Measurements from ENCODE around the gene MAGOH. TPM values are rescaled to one million over a fixed set of nuclear protein-coding genes. Genes with fewer than 3 reads are reported as not detected.

The MAGOH gene
- polyA plus RNA-seq, 3 donors from 2014 or later = 63.4 to 109 (median 109) TPM

DNA sequence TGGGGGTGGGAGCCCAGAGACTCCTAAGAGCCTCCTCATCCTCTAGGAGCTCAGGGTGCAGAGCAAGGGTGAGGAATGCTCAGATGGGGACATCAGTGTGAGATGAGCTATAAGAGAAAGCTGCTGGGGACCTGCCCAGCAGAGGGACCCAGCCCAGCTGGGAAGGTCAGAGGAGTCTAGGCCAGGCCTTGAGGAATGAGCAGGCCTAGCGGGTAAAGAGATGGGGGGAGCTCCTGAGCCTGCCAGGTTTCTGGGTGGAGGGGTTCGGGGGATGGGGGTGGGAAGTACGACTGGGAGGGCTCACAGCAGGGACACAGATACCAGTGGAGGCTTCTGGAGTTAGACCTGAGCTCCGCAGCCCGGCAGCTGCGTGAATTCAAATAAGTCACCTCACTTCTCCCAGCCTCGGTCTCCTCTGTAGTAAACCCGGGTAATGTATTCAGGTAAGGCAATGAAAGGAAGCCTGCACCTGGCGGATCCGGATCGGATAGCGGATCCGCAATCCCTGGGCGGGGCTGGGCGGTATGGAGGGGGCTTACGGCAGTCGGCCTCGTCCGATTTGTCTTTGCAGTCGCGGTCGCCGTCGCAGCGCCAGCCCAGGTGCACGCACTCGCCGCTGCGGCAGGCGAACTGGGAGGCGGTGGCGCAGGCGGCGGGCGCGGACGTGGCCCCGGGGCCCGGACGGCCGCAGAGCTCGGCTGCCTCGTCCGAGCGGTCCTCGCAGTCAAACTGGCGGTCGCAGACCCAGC lies 38.0 kb upstream of the MAGOH start:
- no peaks in the 10 kb centered on the region for H3K27me3 Mint-ChIP-seq (ENCODE audit: low read depth in 3 of 3)
- H3K9me3 Mint-ChIP-seq = no peaks in the 10 kb centered on the region
- no peak overlapping the region for H3K27ac Mint-ChIP-seq

DNA sequence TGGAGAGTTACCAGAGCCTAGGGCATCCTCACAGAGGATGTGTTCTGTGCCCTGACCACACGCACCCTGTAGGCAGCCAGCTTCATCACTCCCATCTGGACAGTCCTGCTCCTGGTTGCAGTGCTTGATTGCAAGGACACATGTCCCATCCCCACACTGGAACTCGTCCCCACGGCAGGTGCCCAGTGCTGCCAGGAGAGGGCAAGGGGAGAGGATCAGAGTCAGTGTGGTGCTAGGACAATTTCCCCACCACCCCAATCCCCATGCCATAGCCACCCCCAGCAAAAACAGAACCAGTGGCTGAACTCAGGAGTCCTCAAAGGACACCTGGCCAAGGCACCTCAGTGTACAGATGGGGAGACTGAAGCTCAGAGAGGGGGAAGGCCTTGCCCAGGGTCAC lies 37.2 kb upstream of the MAGOH start:
- no peak overlapping the region for H3K4me3 Mint-ChIP-seq
- no peaks in the 10 kb centered on the region for H3K9me3 Mint-ChIP-seq
- no peak for DNase-seq
- no peak overlapping the region for H3K27ac Mint-ChIP-seq
- no peaks in the 10 kb centered on the region for H3K27me3 Mint-ChIP-seq (ENCODE audit: low read depth in 3 of 3)
- H3K36me3 Mint-ChIP-seq = peaks cover 3 to 13% (median 6%) of the 10 kb centered on the region in 3 donors
- H3K4me1 Mint-ChIP-seq = peaks cover 0 to 1% of the 10 kb centered on the region in 2 donors

More for the DNA sequence above, 38.0 kb upstream of the MAGOH start:
- Mint-ChIP-seq H3K4me1 (peaks cover 0 to 1% of the 10 kb centered on the region in 2 donors), H3K36me3 (peaks cover 3 to 13% (median 6%) of the 10 kb centered on the region in 3 donors), H3K4me3 (no peak overlapping the region)
- DNase-seq = no peak

DNA sequence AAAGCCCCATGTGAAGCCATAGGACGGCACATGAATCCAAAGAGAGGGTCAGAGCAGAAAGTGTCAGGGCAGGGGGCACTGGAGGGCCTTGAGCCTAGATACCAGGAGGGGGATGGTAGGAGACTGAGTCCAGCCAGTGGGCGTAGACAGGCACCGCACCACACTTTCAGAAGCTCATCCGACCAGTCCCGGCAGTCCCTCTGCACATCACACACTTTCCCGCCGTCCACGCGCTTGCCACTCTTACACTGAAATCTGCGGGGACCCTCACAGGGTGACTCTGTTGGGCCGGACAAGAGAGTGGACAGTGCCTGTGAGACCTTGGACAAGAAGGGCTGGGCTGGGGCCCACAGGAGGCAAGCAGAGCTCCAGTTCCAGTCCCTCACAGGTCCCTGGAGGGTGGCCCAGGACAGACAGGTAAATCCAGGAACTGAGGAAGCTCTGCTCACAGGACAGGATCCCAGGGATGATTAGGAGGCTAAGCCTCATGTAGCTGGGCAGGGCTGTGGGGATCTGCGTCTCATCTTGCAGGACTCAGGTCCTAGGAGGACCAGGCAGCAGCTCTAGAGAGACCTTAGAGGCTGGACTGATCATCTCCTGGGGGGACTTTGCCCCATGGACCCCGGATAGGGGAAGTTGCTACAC lies 36.3 kb upstream of the MAGOH start:
- Mint-ChIP-seq H3K27me3 (ENCODE audit: low read depth in 3 of 3) (no peaks in the 10 kb centered on the region), H3K4me1 (peaks cover 0 to 1% of the 10 kb centered on the region in 2 donors), H3K36me3 (peaks cover 6 to 13% (median 7%) of the 10 kb centered on the region in 3 donors), H3K9me3 (no peaks in the 10 kb centered on the region), H3K4me3 (no peak overlapping the region), H3K27ac (no peak overlapping the region)
- DNase-seq = no peak

DNA sequence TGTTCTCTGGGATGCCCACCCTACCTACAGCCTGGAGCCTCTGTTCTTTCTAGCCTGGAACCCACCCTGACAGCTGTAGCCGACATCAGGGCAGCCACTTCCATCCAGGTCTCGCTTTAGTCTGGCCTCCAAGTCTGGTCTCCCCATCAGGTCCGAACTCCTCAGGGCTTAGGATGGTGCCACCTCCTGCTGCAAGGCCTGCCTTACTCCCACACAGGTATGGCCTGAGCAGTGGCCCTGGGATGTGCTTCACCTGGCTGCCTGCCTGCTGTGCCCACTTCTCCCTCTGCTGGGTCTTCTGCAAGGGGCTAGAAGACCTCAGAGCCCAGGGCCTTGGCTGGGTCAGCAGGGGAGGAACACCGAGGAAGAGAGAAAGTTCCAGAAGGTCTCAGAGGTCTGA lies 35.7 kb upstream of the MAGOH start:
- no peak for DNase-seq
- H3K27me3 Mint-ChIP-seq (ENCODE audit: low read depth in 3 of 3) = no peaks in the 10 kb centered on the region
- H3K9me3 Mint-ChIP-seq = no peaks in the 10 kb centered on the region
- no peak overlapping the region for H3K27ac Mint-ChIP-seq
- no peak overlapping the region for H3K4me3 Mint-ChIP-seq
- H3K4me1 Mint-ChIP-seq = peaks cover 0 to 1% of the 10 kb centered on the region in 2 donors
- peaks cover 6 to 13% (median 7%) of the 10 kb centered on the region in 3 donors for H3K36me3 Mint-ChIP-seq

DNA sequence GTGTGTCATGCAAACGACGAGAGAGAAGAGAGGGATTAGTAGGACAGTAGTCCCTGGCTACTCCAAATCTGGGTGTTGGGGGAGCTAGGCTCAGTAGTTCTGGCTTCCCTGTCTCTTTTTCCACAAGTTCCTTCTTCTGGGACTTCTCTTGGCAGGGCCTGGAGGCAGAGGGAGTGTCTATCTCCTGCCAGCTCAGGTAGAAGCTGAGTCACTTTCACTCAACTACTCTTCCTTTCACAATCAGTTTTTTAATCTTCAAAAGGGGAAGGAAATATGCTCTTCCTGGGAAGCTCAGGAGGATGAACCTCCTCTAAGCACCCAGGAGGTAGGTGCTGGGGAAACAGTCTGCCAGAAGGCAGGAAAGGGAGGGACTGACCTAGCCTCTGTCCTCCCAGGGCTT lies 35.2 kb upstream of the MAGOH start:
- H3K27me3 Mint-ChIP-seq (ENCODE audit: low read depth in 3 of 3) = peaks cover 0 to 2% (median 0%) of the 10 kb centered on the region in 3 donors
- H3K4me3 Mint-ChIP-seq = no peak overlapping the region
- peaks cover 0 to 1% of the 10 kb centered on the region in 2 donors for H3K4me1 Mint-ChIP-seq
- H3K36me3 Mint-ChIP-seq = peaks cover 6 to 13% (median 7%) of the 10 kb centered on the region in 3 donors
- H3K9me3 Mint-ChIP-seq = no peaks in the 10 kb centered on the region
- H3K27ac Mint-ChIP-seq = no peak overlapping the region
- DNase-seq = no peak

DNA sequence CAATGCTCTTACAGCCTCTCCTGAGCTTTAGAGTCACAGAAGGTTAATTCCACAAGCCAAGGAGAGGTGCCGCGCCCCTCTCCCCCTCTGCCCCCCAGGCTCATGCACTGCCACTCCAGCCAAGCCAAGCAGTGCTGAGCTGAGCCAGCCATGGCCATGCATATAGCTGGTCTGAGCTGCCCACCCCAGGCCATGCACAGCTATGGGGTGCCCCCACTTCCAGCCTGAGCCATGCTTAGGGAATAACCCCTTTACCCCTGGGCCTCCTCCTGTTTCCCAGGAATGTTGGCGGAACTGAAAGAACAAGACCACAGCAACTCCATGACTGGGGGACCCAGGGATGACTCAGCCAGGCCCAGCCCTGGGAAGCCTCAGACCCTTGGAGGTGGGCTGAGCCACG lies 34.0 kb upstream of the MAGOH start:
- H3K36me3 Mint-ChIP-seq = peaks cover 3 to 10% (median 4%) of the 10 kb centered on the region in 3 donors
- H3K4me3 Mint-ChIP-seq = no peak overlapping the region
- H3K27ac Mint-ChIP-seq = no peak overlapping the region
- H3K27me3 Mint-ChIP-seq (ENCODE audit: low read depth in 3 of 3) = peaks cover 0 to 2% (median 0%) of the 10 kb centered on the region in 3 donors
- no peak for DNase-seq
- no peaks in the 10 kb centered on the region for H3K4me1 Mint-ChIP-seq
- H3K9me3 Mint-ChIP-seq = no peaks in the 10 kb centered on the region

DNA sequence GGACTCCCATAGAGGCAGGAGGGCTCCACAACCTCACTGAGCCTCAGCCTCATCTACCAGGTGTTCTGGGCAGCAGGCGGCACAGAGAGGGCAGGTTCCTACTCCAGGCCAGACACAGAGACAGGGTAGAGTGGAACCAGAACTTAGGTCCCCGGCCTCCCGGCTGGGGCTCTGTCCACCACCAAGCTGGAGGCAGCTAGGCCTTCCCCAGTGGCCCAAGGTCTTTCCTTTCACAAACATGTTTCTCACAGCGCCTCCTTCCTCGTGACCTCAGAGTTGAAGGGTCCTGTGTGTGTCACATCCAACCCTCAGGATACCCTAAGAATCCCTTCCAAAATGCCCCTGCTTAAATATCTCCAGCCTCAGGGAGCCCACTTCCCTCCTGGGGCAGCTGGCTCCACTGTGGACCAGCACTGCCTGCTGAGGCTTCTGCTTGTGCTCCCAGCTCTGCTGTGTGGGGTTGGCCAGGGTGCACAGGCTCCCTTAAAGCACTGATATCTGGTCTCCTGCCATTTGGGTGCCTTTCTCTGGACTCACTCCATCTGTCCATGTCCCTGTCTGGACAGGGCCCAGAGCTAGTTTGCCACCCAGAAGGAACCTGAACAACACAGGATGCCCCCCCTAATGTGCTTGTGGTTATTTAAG lies 33.2 kb upstream of the MAGOH start:
- no peak for DNase-seq
- H3K4me1 Mint-ChIP-seq = no peaks in the 10 kb centered on the region
- H3K4me3 Mint-ChIP-seq = no peak overlapping the region
- peaks cover 0 to 2% (median 0%) of the 10 kb centered on the region in 3 donors for H3K27me3 Mint-ChIP-seq (ENCODE audit: low read depth in 3 of 3)
- H3K9me3 Mint-ChIP-seq = no peaks in the 10 kb centered on the region
- peaks cover 4 to 13% (median 8%) of the 10 kb centered on the region in 3 donors for H3K36me3 Mint-ChIP-seq
- H3K27ac Mint-ChIP-seq = no peak overlapping the region

DNA sequence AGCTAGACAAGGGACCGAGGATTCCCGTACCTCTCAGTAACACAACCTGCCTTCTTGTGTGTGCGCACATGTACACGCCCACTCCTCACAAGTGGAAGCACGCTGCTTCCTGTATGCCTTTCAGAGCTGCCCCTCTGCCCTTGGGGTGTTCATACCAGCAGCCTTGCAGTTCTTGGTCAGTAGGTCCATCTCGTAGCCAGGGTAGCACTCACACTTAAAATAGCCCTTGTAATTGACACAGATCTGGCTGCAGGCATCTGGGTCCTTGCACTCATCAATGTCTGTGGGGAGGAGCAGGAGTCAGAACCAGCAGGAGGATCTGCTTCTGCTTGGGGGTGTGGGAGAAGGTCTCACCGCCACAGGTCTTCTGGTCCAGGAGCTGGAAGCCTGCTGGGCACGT lies 32.6 kb upstream of the MAGOH start:
- H3K4me3 Mint-ChIP-seq = no peak overlapping the region
- peak overlapping the region in 1 of 6 donors; percentile 38 for H3K27ac Mint-ChIP-seq
- DNase-seq = no peak
- H3K4me1 Mint-ChIP-seq = no peaks in the 10 kb centered on the region
- no peaks in the 10 kb centered on the region for H3K9me3 Mint-ChIP-seq
- H3K27me3 Mint-ChIP-seq (ENCODE audit: low read depth in 3 of 3) = peaks cover 0 to 2% (median 0%) of the 10 kb centered on the region in 3 donors
- peaks cover 8 to 20% (median 9%) of the 10 kb centered on the region in 3 donors for H3K36me3 Mint-ChIP-seq

DNA sequence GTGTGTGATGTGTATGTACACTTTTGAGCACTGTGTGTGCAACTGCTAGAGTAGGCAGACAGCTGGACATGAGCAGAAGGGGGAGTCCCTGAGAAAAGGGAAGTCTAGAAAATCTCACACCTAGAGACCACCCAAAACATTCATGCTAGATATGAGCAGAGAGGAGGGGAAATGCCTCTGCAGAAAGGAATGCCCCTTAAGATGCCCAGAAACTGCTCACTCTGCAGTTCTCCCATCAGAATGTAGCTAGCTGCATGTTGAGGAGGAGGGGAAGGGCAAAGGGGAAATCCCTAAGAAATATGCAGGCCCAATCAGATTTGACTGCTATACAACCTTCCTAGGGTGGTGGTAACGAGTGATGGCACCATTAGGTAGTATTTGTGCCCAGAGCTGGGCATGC lies 31.8 kb upstream of the MAGOH start:
- Mint-ChIP-seq H3K4me1 (no peaks in the 10 kb centered on the region), H3K27me3 (ENCODE audit: low read depth in 3 of 3) (peaks cover 0 to 2% (median 0%) of the 10 kb centered on the region in 3 donors), H3K36me3 (peaks cover 9 to 26% (median 13%) of the 10 kb centered on the region in 3 donors), H3K27ac (no peak overlapping the region), H3K4me3 (no peak overlapping the region), H3K9me3 (no peaks in the 10 kb centered on the region)
- no peak for DNase-seq

DNA sequence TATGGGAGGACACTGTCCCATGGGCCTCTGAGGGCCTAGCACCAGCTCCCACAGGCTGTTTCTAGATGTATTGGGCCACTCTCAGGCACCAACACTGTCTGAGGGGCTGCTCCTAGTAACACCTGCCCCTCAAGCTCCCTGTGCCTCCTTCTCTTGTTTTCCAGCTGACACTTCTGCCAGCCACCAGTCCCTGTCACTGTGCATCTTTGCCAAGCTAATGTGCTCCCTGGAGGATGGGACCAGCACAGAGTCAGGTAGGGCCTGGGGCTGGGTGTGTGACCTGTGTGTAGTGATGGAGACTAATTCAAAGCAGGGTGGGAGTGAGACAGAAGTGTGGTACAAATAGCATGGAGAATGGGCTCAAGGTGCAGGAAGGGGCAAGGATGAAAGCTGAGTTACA lies 29.4 kb upstream of the MAGOH start:
- Mint-ChIP-seq H3K4me3 (no peak overlapping the region), H3K27ac (no peak overlapping the region), H3K9me3 (no peaks in the 10 kb centered on the region), H3K36me3 (peaks cover 9 to 20% (median 18%) of the 10 kb centered on the region in 3 donors), H3K27me3 (ENCODE audit: low read depth in 3 of 3) (peaks cover 0 to 2% (median 0%) of the 10 kb centered on the region in 3 donors), H3K4me1 (no peaks in the 10 kb centered on the region)
- no peak for DNase-seq

DNA sequence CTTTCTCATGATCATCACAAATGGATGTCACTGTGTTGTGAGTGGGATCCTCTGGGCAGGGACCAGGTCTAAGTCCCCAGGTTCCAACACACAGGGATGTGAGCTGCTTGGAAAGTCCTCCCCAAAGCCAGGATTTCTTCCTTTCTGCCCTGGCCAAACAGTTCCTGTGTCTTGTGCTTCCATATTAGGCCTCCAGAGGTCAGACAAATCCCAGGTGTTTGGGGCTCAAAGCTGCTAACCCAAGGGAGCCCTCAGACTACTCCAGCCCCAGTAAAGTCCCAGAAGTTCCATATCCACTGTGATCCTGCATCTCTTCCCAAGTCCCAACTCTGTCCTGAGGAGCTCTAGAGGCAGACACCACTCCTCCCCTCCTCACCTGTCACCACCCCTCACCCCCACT lies 27.7 kb upstream of the MAGOH start:
- peaks cover 0 to 2% (median 0%) of the 10 kb centered on the region in 3 donors for H3K27me3 Mint-ChIP-seq (ENCODE audit: low read depth in 3 of 3)
- H3K9me3 Mint-ChIP-seq = no peaks in the 10 kb centered on the region
- DNase-seq = no peak
- peaks cover 11 to 24% (median 18%) of the 10 kb centered on the region in 3 donors for H3K36me3 Mint-ChIP-seq
- no peak overlapping the region for H3K27ac Mint-ChIP-seq
- H3K4me3 Mint-ChIP-seq = no peak overlapping the region
- no peaks in the 10 kb centered on the region for H3K4me1 Mint-ChIP-seq

DNA sequence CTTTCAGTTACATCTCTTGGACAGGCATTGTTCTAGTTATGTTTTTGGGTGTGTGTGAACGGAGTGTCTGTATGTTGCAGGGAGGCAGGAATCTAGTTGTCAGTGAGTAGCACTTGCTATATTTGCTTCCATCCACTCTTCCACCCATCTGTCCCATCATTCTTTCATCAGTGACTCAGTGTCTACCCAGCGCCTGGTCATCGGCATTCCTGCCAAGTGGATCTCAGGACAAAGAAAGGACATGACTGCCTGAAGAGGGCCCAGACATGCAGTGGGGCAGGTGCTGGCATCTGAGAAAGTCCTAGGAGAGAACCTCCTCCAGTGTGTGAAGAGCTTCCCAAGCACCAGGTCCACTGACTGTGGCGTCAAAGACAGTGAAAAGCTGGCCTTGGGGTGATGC lies 27.3 kb upstream of the MAGOH start:
- H3K27ac Mint-ChIP-seq = no peak overlapping the region

DNA sequence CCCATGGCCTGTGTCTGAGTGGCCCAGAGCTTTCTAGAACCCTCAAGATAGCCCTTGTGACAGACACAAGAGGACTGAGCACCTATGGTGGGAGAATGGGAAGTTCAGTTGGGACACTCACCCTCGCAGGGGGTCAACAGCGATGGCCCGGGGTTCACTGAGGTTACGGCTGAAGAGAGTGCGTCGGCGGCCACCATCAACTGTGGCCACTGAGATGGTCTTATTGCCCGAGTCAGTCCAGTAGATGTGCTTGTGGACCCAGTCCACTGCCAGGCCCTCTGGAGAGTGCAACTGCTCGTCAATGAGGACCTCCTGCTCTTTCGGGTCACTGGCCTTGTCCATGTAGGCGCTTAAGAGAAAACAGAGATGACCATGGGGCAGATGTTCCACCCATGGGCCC lies 25.7 kb upstream of the MAGOH start:
- Mint-ChIP-seq H3K4me1 (no peaks in the 10 kb centered on the region), H3K27ac (no peak overlapping the region), H3K36me3 (peaks cover 13 to 36% (median 18%) of the 10 kb centered on the region in 3 donors), H3K9me3 (no peaks in the 10 kb centered on the region), H3K27me3 (ENCODE audit: low read depth in 3 of 3) (peaks cover 0 to 2% (median 0%) of the 10 kb centered on the region in 3 donors), H3K4me3 (no peak overlapping the region)
- DNase-seq = no peak

More for the DNA sequence above, 27.3 kb upstream of the MAGOH start:
- Mint-ChIP-seq H3K9me3 (no peaks in the 10 kb centered on the region), H3K27me3 (ENCODE audit: low read depth in 3 of 3) (peaks cover 0 to 2% (median 0%) of the 10 kb centered on the region in 3 donors), H3K4me1 (no peaks in the 10 kb centered on the region), H3K36me3 (peaks cover 12 to 29% (median 18%) of the 10 kb centered on the region in 3 donors), H3K4me3 (no peak overlapping the region)
- DNase-seq = no peak

DNA sequence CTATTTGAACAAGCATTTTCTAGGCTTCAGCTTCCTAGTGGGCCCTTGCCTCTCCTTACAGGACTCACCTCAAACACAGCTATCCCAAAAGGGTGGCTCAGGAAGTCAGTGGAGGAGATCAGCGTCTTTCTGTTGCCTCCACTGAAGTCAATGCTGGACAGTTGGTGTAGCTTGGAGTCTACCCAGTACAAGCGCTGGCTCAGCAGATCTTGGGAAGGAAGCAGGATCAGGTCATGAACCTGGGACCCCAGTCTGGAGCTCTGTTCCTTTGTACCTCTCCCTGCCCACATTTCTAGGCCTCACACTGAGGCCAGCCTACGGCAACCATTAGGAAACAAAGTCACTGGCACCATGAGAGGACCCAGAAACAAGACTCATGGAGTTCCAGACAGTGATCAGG lies 23.7 kb upstream of the MAGOH start:
- H3K4me1 Mint-ChIP-seq = no peaks in the 10 kb centered on the region
- H3K27me3 Mint-ChIP-seq (ENCODE audit: low read depth in 3 of 3) = peaks cover 0 to 2% (median 0%) of the 10 kb centered on the region in 3 donors
- peaks cover 17 to 36% (median 23%) of the 10 kb centered on the region in 3 donors for H3K36me3 Mint-ChIP-seq
- no peak for DNase-seq
- no peak overlapping the region for H3K27ac Mint-ChIP-seq
- no peak overlapping the region for H3K4me3 Mint-ChIP-seq
- H3K9me3 Mint-ChIP-seq = no peaks in the 10 kb centered on the region

Measured in immature natural killer cell (primary cell).